Measurements from ENCODE around the gene SARDH. TPM values are rescaled to one million over a fixed set of nuclear protein-coding genes. Genes with fewer than 3 reads are reported as not detected.

SARDH gene
- polyA plus RNA-seq, 6 donors from 2014 or later = 0.21 TPM; not detected in 5

GRCh38 chr9:133666387-133666786 lies 71.8 kb downstream of the SARDH start:
- H3K4me1 Mint-ChIP-seq = no peaks in the 10 kb centered on the region
- H3K9me3 Mint-ChIP-seq = no peaks in the 10 kb centered on the region
- H3K27me3 Mint-ChIP-seq = peaks cover 0 to 7% (median 0%) of the 10 kb centered on the region in 3 donors
- peak overlapping the region in 1 of 6 donors; percentile 38 for H3K27ac Mint-ChIP-seq
- ATAC-seq (ENCODE audit: low read depth in 2 of 2) (no peak), DNase-seq (no peak)
- no peaks in the 10 kb centered on the region for H3K36me3 Mint-ChIP-seq
- H3K4me3 Mint-ChIP-seq = no peak overlapping the region

DNA sequence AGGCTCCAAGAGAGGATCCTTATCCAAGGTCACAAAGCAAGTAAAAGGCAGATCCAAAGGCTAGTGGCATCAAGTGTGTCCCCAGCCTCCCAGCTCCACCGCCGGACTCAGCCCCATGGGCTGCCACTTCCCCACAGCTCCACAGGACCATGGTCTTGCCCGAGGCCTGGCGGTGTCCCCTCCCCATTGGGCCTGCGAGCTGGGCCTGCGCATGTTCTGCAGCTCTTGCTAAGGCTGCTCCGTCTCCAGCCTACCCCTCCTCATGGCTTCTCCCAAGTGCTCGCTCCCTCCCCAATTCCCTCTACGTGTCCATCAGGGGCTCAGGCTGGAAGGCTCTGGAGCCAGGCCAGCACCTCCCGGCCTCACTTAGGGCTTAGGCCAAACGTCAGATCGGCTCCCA lies 72.6 kb downstream of the SARDH start:
- Mint-ChIP-seq H3K4me1 (no peaks in the 10 kb centered on the region), H3K27me3 (peaks cover 0 to 15% (median 0%) of the 10 kb centered on the region in 3 donors), H3K27ac (no peak overlapping the region), H3K36me3 (no peaks in the 10 kb centered on the region), H3K4me3 (no peak overlapping the region), H3K9me3 (no peaks in the 10 kb centered on the region)
- ATAC-seq (ENCODE audit: low read depth in 2 of 2) (no peak), DNase-seq (no peak)

GRCh38 chr9:133665096-133665495 lies 73.1 kb downstream of the SARDH start:
- DNase-seq (no peak), ATAC-seq (ENCODE audit: low read depth in 2 of 2) (no peak)
- Mint-ChIP-seq H3K27ac (no peak overlapping the region), H3K4me1 (peaks cover 0 to under 1% (median 0%) of the 10 kb centered on the region in 3 donors), H3K9me3 (no peaks in the 10 kb centered on the region), H3K4me3 (no peak overlapping the region), H3K36me3 (no peaks in the 10 kb centered on the region), H3K27me3 (peaks cover under 1 to 20% (median 3%) of the 10 kb centered on the region in 3 donors)

GRCh38 chr9:133664173-133665050 lies 73.7 kb downstream of the SARDH start:
- H3K27ac Mint-ChIP-seq = peak overlapping the region in 1 of 6 donors; percentile 53
- DNase-seq (no peak), ATAC-seq (ENCODE audit: low read depth in 2 of 2) (no peak)
- H3K4me1 Mint-ChIP-seq = peaks cover 0 to 3% (median 0%) of the 10 kb centered on the region in 3 donors
- peaks cover 4 to 27% (median 10%) of the 10 kb centered on the region in 3 donors for H3K27me3 Mint-ChIP-seq
- no peak overlapping the region for H3K4me3 Mint-ChIP-seq
- H3K9me3 Mint-ChIP-seq = no peaks in the 10 kb centered on the region
- H3K36me3 Mint-ChIP-seq = no peaks in the 10 kb centered on the region

DNA sequence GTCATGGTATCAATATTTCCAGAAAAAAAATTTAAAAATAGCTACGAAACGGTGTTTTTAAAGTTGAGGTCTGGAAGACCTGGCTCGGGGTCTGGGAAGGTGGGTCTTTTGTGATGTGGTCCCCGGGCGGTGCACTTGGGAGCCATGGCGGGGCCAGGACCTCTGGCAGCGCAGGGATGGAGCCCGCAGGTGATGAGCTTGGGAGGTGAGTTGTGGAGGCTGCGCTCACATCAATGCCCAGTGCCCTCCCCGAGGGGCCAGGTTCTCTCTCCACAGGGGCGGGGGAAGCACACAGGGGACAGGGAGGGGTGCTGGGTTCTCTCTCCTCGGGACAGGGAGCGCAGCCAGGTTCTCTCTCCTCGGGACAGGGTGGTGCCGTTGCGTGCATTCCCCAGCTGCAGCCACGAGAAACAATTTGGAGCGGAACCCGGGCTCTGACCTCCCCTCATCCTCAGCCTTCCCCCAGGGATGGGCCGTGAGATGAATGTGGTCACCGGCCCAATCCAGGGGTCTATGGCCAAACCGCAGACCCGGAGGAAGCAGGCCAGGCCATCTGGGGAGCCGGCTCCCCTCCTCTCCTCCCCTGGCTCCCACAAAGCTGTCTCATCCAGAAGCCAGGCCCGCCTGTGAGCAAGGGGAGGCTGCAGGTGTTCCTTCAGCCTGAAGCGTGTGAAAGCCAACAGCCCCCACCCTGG lies 76.2 kb downstream of the SARDH start:
- DNase-seq = no peak
- Mint-ChIP-seq H3K36me3 (no peaks in the 10 kb centered on the region), H3K27me3 (peaks cover 20 to 51% (median 34%) of the 10 kb centered on the region in 3 donors), H3K4me1 (peaks cover 0 to 3% (median 2%) of the 10 kb centered on the region in 3 donors), H3K9me3 (no peaks in the 10 kb centered on the region), H3K27ac (no peak overlapping the region), H3K4me3 (no peak overlapping the region)
- no peak for ATAC-seq (ENCODE audit: low read depth in 2 of 2)

- H3K4me3 Mint-ChIP-seq = no peak overlapping the region
- H3K4me1 Mint-ChIP-seq = peaks cover 0 to 3% (median 2%) of the 10 kb centered on the region in 3 donors
- H3K36me3 Mint-ChIP-seq = no peaks in the 10 kb centered on the region
- DNase-seq = no peak
- no peaks in the 10 kb centered on the region for H3K9me3 Mint-ChIP-seq
- peaks cover 25 to 76% (median 58%) of the 10 kb centered on the region in 3 donors for H3K27me3 Mint-ChIP-seq
- no peak overlapping the region for H3K27ac Mint-ChIP-seq
- ATAC-seq (ENCODE audit: low read depth in 2 of 2) = no peak
These were observed 78.6 kb downstream of the SARDH start for GRCh38 chr9:133659516-133659915.

DNA sequence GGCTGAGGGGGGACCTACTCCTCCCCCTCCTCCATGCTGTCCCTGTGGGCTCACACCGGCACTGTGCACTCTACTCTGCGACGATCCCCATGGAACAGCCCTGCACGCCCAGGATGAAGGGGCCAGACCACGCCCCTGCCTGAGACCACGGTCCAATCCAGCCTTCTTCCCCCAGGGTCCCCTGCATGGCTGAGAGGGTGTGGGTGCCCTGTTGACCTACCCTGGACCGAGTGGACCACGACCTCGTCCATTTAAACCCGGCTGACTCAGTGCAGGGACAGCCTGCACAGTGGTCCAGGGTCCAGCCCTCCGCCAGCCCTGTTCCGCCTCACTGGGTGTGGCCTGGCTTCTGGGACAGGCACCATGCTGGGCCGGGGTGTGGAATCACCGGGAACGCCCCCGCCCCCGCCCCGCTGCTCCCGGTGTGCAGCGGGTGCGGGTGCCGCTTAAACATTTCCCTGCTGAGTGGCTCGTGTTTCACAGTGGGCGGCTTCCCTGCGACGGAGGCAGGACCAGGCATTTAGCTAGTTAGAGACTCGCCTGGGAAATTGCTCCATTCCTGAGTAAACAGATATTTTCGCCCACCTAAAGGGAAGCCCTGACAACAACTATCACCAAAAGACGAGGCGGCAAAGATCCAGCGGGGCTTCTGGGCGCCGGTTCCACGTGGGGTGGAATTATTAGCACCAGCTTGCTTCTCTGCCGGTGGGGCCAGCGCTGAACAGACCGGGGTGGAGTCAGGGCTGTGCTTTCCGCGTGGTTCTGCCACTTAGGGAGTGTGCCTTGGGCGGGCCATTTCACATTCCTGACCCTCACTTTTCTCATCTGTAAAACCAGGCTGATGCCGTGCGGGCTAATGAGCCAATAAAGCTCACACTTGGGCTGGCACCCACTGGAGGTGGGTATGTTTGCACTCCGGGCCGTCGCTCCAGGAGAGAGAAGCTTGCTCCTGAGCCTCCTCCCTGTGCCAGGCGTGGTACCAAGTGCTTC lies 79.4 kb downstream of the SARDH start:
- no peaks in the 10 kb centered on the region for H3K9me3 Mint-ChIP-seq
- H3K4me1 Mint-ChIP-seq = peaks cover 0 to 3% (median 2%) of the 10 kb centered on the region in 3 donors
- H3K27ac Mint-ChIP-seq = no peak overlapping the region
- no peaks in the 10 kb centered on the region for H3K36me3 Mint-ChIP-seq
- ATAC-seq (ENCODE audit: low read depth in 2 of 2) = no peak
- peaks cover 28 to 80% (median 62%) of the 10 kb centered on the region in 3 donors for H3K27me3 Mint-ChIP-seq
- H3K4me3 Mint-ChIP-seq = no peak overlapping the region
- DNase-seq = no peak

- peaks cover 0 to 3% (median 2%) of the 10 kb centered on the region in 3 donors for H3K4me1 Mint-ChIP-seq
- peaks cover 28 to 96% (median 73%) of the 10 kb centered on the region in 3 donors for H3K27me3 Mint-ChIP-seq
- DNase-seq (no peak), ATAC-seq (ENCODE audit: low read depth in 2 of 2) (no peak)
- H3K4me3 Mint-ChIP-seq = no peak overlapping the region
- no peaks in the 10 kb centered on the region for H3K36me3 Mint-ChIP-seq
- H3K9me3 Mint-ChIP-seq = no peaks in the 10 kb centered on the region
- H3K27ac Mint-ChIP-seq = no peak overlapping the region
These were observed 81.0 kb downstream of the SARDH start for GRCh38 chr9:133657120-133657661.

DNA sequence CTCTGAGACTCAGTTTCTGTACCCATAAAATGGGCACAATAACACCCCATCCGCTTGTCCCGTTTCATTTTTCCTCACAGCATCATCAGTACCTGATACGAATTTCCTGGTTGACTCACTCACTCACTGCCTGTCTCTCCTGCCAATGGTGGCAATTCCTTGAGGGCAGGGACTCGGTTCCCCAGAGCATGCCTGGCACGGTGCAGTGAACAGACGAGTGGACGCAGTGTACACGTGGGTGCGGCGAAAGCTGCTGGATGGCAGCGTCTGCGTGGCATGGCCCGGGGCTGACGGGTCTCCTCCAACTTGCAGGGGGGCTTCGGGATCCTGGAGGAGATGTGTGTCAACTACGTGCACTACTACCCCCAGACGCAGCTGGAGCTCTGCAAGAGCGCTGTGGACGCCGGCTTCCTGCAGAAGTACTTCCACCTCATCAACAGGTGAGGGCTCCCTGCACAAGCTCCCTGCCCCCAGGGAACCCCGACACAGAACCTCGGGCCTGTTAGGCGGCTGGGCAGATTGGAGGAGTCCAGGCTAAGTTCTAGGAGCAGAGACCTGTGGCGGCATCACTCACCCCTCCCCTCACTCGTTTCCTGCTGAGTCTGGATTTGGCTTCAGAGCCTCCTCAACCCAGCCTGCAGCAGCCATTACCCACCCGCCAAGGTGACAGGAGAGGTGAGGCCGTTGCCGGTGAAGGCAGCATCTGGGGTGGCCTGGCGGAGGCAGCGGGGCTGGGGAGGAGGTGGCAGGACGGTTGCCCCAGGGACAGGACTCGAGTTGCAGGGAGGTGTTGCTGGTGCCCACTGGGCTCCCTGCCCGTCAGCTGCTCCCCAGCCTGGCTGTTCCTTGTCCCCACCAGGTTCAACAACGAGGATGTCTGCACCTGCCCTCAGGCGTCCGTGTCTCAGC lies 81.7 kb downstream of the SARDH start:
- peaks cover 0 to 3% (median 2%) of the 10 kb centered on the region in 3 donors for H3K4me1 Mint-ChIP-seq
- no peak for ATAC-seq (ENCODE audit: low read depth in 2 of 2)
- no peaks in the 10 kb centered on the region for H3K9me3 Mint-ChIP-seq
- H3K27me3 Mint-ChIP-seq = peaks cover 28 to 94% (median 77%) of the 10 kb centered on the region in 3 donors
- no peak overlapping the region for H3K4me3 Mint-ChIP-seq
- DNase-seq = no peak
- H3K27ac Mint-ChIP-seq = no peak overlapping the region
- H3K36me3 Mint-ChIP-seq = no peaks in the 10 kb centered on the region

- Mint-ChIP-seq H3K4me3 (no peak overlapping the region), H3K4me1 (peaks cover 0 to 3% (median 2%) of the 10 kb centered on the region in 3 donors), H3K9me3 (no peaks in the 10 kb centered on the region), H3K27ac (no peak overlapping the region), H3K27me3 (peaks cover 28 to 91% (median 78%) of the 10 kb centered on the region in 3 donors), H3K36me3 (no peaks in the 10 kb centered on the region)
- ATAC-seq (ENCODE audit: low read depth in 2 of 2) (no peak), DNase-seq (no peak)
These were observed 82.5 kb downstream of the SARDH start for GRCh38 chr9:133655701-133656100.

GRCh38 chr9:133654736-133655657 lies 83.2 kb downstream of the SARDH start:
- H3K36me3 Mint-ChIP-seq = no peaks in the 10 kb centered on the region
- DNase-seq = no peak
- peaks cover 28 to 91% (median 81%) of the 10 kb centered on the region in 3 donors for H3K27me3 Mint-ChIP-seq
- no peak for ATAC-seq (ENCODE audit: low read depth in 2 of 2)
- H3K4me1 Mint-ChIP-seq = peaks cover 0 to 2% (median 2%) of the 10 kb centered on the region in 3 donors
- H3K27ac Mint-ChIP-seq = no peak overlapping the region
- H3K9me3 Mint-ChIP-seq = no peaks in the 10 kb centered on the region
- no peak overlapping the region for H3K4me3 Mint-ChIP-seq
